ENCODE measurements around the gene GPC4.
"Not testable (repeated sequence)": the region's sequence is repeated elsewhere in the genome, so short reads cannot be mapped to it uniquely, and the experiment has no call there.

GPC4 gene

DNA sequence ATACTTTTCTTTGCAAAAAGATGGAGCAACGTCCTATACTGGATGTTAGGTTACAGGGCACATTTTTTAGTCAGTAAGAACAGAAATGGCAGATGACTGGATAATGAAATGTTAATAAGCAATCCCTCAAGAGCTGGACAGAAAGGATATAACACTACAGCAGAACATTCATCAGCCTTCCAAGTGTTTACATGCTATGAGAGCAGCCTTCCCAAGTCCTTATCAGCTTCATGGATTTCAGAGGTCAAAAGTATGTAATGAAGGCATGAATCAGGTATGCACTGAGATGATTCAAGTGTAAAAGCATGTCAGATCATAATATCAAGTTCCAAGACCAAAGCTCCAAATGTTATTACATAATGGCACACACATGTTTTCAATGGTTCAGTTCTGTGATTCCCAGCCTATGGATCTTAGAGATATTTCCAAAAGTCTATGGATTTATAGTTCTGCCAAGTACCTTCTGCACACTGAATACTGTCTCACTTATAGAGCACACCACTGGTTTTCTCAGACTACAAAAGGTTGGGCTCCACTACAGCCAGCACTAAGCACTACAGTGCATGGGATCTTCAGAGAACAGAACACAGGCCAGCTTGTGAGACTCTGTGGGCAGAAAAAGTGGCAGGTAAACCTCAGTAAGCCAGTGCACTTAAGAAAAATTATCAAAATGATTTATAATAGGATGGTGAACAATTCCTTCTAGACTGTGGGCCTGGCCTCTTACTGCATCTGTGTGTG lies 49.2 kb downstream of the GPC4 start:
- DNase-seq (ENCODE audit: low read depth), result no peak

DNA sequence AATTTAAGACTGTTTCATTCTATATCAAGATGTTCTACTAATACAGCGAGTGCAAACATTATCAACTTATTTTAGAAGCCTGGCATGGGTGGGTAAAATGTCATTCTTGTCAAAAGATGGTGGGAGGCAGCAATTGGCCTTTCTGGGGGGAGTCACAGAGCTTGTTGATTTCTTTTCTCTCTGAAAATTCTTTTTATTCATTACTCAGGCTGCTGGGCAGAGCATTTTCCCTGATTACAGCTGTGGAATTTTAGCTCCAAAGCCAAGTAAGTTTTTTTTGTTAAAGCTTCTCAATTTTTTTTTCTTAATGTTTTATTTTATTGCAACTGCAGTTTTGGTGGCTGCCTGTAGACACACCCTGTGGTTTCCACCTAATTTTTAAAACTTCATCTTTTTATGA lies 50.4 kb downstream of the GPC4 start:
- DNase-seq (ENCODE audit: low read depth), result no peak

DNA sequence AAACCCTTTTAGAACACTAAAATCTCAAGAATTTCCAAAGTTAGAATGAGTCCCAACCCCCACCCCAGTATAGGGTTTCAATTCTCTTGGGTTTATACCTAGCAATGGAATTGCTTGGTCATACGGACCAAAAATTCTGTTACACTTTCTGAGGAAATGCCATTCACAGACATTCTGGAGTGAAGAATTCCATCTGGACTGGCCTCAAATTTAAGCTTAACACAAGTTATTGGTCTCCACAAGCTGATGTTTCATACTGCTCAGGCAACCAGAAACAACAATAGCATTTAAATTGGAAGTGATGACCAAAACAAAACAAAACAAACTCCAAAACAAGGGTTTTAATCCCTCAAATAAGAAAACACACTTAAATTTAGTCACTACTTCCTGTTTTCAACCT lies 51.1 kb downstream of the GPC4 start:
- no peak for DNase-seq (ENCODE audit: low read depth)

DNA sequence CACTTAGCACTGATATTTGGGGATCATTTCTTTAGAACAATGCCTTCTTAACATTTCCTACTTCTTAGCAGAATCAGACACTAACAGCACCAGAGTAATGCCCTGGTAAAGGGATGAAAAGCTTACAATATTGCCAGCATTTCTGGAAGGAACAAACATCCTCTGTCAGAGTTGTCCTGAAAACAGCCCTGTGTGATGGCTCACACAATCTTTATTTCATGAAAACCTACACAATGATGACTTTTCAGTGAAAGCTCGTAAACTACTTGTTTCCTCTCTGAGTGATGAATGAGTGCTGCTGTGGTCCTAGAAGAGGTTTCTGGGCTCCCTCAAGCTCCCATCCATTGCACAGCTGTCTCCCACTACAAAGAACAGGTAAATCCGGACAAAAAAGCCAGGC lies 52.8 kb downstream of the GPC4 start:
- no peak for DNase-seq (ENCODE audit: low read depth)

DNA sequence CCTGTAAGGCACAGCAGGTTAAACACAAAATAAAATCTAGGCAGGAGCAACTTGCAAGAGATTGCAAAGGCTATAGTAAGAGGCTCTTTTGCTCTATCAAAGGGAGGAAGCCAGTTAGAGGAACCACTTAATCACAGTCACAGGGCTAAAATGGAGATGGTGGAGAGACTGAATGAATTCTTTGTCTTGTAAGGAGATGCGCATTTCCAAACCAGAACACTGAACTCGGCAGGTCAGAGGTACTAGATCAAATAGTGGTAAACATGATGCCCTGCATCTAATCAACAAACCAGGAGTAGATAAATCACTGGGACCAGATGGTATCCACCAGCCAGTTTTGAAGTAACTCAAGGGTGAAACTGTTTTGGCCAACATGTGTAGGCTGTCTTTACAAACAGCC lies 55.8 kb downstream of the GPC4 start:
- DNase-seq (ENCODE audit: low read depth), result no peak

DNA sequence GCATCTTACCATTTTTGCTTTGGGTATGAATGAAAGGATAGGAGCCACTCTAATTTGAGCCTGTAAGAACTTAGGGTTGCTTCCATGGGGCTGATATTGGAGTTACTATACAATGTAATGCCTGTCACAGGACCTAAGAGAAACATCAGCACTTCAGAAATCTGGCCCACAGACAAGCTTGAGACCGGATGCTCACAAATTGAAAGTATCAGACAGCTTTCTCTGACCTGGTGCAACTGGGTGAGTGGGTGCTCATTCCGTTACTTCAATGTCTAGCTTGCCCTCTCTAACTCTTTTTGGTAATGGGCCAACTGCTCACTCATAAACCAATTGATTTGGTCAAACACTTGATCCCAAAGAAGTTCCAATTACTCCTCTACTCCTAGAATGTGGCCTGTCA lies 62.1 kb downstream of the GPC4 start:
- no peak for DNase-seq (ENCODE audit: low read depth)

DNA sequence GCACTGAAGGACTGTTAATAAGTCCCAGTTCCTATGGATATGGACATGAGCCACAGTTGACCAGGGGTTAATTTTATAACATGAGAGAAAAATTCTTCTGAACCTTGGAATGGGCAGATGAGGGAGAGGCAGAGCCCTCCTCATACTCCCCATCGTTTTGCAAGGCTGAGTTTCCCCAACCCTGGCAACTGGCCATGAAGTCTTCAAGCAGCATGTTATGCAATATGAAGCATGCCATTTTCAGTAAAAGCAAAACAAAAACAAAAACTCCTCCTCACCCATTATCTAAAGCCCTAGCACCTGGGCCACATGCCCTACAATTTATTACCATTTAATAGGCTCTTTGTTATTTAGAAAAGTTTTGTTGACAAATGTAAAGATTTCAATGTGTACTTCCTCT lies 64.5 kb downstream of the GPC4 start:
- no peak for DNase-seq (ENCODE audit: low read depth)

DNA sequence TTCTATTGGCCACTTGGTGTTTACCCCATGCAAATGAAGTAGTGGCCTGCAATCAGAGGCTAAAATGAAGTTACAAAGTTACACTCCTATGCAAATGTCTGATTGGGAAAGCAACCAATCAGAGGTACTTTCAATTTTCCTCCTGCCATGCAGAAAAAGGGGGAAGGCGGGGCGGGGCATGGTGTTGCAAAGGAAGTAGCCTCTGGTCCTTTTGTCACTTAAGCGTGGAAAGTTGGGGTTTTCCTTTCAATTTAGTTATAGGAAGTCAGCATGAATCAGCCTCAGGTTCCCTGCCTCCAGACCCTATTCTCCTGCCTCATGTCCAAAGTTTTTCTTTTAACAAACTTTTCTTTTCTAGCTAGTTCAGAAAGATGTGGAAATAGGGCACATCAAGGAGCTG lies 69.3 kb downstream of the GPC4 start:
- no peak for DNase-seq (ENCODE audit: low read depth)

DNA sequence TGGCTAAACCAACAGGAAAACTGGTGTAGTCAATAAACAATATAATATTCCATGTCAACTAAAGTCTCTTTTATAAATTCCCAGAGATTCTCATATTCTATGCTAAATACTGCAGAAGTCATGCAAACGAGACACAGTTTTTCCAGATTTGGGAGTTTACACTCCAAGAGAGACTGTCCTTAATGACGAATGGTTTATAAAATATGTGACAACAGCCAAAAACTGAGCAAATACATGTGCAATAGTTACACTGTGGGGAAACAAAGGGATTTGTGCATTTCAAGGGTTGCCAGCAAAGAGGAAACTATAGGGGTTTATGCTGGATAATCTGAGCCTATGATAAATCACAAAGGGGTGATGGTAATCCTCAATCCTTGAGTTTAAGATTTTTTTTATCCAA lies 75.7 kb downstream of the GPC4 start:
- no peak for DNase-seq (ENCODE audit: low read depth)

DNA sequence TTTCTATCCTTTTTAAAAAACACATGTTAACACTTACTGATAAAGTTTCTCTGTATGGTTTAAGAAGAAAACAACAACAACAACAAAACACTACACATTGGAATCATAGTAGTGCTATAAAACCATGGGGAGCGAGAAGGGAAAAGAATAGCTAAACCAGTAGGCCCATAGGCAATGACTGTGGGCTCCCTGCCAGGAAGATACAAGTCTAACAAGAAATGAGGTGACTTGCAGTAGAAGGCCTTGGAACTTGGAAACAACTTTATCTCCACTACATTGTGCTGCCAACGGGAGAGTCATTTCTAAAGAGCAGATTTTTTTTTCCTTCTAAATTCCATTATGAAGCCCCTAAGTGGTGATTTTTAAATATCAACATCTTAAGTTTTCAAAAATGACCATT lies 78.0 kb downstream of the GPC4 start:
- no peak for DNase-seq (ENCODE audit: low read depth)

DNA sequence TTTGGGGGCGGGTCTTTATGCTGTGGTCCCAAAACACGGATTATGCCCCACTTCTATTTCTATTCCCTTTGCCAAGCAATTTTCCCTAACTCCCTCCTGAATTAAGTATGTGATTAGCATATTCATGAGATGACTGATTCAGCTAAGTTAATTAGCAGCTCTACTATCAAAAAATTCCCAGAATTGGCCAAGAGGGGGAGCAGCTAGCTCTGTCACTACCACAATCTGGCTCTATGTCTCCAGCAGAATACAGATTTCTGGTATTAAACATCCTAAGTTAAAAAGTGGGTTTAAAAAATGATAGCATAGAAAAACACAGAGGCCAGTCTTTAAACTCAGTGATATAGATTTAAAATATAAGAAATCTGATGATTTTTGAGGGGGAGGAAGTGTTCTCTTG lies 80.3 kb downstream of the GPC4 start:
- peak; percentile 17 for DNase-seq (ENCODE audit: low read depth)

DNA sequence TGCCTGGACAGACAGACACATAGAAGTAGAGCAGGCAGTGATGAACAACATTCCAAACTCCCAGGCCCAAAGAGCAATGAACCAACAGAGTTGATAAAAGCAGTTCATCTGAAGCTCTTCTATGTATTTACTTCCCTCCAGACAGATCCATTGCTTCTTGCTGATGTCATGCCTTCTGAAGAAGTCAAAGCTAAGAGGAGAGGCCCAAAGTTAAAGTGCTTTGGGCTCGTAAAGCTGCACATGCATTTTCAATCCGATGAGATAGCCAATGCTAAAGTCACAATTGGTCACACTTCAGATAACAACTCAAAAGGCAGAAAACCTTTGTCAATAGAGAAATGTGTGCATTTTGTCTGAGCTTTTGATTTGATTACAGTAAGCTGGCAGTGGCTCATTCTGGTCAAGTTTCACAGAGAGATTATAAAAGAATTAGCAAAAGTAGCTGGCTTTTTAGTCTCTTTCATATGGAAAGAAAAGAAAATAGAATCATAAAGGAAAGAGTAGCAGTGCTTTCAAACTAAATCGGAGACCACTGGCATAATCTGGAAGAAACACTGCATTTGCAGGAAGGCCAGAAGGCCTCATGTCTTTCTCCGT lies 82.0 kb downstream of the GPC4 start:
- no peak for DNase-seq (ENCODE audit: low read depth)

DNA sequence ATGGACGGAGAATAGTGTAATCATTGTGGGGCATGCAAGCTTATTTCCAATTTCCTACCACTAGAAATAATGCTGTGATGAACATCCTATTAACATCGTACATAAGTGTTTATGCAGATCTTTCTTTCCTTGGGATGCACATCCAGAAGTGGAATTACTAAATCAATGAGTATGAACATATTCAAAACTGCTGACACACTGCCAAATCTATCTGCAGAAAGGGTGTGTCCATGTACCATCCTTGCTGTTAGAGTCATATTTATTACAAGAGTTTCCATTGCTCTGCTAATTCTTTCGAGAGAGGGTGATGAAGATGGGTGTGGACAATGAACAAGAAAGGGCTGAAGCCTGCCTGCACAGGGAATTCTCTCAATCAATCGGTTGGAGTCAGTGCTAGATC lies 82.6 kb downstream of the GPC4 start:
- no peak for DNase-seq (ENCODE audit: low read depth)

DNA sequence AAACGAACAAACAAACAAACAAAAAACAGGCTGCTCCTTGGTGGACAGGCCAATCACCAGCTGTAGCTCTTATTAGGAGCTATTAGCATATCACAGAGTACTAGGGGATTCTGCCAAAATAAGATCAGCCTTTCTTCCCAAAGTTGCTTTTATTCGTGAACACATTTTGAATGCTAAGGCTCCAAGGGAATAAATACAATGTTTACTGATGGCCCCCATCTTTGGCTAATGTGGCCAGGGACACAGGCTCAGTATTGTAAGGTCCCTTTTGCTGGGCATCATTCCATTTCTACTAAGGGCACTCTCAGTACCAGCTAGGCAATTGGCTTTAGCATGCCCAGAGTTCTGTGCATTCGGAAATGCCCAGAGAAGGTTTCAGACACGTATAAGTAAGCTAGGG lies 84.3 kb downstream of the GPC4 start:
- DNase-seq (ENCODE audit: low read depth), result no peak

DNA sequence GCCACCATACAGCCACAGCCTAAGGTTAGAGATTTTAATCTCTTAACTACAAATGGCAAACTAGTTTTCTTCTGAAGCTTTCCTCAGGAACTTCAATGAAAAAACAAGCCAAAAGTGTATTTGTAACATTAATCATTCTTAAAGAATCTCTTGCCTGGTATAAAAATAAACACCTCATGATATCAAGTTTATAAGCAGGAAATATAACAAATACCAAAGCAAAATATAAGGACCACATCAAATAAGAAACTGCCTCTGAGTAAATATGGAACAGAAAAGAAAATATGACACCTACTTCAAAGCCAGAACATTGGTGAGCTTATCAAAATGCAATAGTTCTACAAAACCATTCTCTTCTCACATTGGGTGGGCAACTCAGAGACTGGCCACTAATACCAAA lies 89.9 kb downstream of the GPC4 start:
- no peak for DNase-seq (ENCODE audit: low read depth)

DNA sequence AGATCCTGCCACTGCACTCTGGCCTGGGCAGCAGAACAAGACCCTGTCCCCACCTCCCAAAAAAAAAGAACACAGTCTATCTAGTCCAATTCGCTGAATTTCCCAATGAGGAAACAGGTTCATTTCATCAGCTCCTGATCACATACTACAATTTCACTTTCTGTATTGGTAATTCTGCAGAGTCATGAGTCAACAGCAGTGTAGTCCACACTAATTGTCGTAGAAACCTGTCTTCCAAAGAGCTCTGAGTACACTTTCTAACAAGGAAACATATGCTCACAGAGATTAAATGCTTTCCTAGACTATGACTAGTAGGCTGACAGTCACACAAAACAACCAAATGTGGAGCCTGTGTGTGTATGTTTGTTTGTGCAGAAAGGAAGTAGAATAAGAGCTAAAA lies 91.9 kb downstream of the GPC4 start:
- no peak for DNase-seq (ENCODE audit: low read depth)

DNA sequence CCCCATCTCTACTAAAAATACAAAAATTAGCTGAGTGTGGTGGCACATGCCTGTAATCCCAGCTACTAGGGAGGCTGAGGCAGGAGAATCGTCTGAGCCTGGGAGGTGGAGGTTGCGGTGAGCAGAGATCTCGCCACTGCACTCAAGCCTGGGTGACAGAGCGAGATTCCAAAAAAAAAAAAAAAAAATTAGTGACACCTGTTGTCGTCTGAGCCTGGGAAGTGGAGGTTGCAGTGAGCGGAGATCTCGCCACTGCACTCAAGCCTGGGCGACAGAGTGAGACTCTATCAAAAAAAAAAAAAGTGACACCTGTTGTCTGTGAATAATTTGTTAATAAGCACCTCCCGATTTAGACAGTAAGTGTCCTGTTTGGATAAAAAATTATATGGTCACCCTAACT lies 93.0 kb downstream of the GPC4 start:
- not testable (repeated sequence) for DNase-seq (ENCODE audit: low read depth)

DNA sequence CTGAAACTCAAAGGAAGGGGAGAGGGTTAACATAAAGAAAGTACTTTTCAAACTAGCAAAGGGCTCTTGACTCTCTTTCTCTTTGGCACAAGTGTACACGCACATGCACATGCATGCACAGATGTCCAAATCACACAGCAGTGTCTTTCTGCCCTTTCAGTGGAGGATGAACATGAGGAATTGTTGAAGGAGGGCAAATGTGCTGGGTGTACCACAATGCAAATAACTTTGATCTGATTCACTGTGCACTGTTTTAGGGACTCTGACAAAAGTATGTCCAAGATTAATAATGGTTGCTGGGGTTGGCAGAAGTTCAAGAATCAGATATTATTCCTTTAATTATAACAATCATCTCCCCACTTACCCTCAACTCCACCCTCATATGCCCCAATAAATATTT lies 93.8 kb downstream of the GPC4 start:
- no peak for DNase-seq (ENCODE audit: low read depth)

DNA sequence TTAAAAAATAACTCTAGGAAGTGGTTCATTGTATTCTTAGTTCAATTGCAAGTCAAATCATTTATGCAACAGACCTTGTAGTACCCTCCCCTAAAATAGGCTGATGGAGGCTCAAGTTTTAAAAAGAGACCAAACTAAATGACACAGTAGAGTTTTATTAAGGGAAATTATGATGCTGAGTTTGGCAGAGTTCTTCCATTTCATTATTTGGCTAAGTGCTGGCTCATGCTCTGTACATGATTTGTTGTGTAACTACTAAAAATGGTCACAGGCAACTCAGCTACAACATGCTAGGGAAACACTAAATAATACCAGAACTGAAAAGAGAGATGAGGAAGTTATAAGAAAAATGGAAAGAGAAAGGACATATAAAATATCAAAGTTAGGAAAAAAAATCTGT lies 101.0 kb downstream of the GPC4 start:
- DNase-seq (ENCODE audit: low read depth), result no peak

DNA sequence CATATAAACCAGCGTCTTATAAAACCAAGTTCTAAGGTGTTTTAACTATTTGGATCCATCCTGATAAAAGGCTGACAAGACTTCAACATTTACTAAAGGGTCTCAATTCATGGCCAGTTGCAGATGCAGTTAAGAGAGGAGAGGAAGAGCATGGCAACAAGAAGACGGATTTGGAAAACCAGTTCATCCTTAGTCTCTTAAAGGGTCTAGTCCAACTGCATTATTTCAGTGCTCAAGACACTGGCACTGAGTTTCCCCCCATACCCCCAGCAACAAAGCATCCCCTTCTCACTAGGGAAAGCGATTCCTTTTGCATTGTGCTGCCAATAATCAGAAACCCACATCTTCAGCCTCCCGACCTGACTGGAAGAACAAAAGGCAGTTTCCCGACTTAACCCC lies 106.8 kb downstream of the GPC4 start:
- DNase-seq (ENCODE audit: low read depth), result no peak

DNA sequence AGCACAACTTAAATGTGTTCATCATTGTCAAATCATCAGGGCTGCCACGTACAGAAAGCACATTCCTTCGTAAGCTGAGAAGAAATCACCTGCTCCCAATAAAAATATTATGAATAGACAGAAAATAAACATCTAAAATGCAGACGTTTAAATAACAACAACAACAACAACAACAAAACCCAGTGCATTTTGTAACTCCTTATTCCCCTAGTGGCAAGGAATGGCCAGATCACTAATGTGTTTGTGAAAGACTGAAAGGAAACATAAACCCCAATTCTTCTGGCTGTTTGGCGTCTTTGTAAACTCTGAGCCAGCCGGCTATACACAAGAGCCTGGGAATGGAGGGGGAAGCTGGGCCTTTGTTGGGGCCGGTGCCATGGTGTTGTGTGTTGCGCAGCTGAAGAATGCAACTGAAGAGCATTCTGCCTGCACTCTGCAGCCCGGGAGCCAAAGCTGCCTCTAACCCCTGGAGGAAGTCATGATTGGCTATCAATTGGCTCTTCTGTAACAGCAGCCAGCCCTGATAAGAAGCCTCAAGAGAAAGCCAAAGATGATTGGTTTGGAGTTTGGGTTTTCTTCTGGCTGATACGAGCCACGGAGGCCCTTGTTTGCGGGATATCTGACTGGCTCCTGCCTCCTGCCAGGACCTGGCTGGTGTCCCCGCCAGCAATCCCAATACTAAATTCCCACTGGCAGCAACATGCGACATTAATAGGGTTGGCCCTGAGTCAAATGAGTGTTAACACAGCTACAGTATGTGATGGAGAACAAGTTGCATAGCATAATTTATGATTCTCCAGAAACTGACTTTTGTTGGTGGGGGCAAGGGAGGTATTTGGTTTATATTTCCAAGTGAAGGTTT lies 107.4 kb downstream of the GPC4 start:
- DNase-seq (ENCODE audit: low read depth), result no peak

DNA sequence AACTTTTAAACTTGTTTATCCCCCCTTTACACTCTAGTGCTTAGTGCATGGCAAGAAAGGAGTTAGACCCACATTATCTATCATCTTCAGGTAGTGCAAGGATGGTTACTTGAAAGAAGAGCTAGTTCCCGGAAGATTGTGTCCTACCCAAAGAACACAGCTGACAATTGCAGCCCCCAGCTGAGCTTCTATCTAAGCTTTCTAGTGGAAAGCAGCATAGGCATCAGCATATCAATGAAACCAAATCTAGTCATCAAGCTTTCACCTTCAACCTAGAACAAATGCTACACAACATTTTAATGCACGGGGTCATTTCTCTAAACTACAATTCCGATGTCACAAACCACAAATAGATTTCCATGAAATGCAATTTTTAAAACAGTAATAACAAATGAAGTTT lies 108.2 kb downstream of the GPC4 start:
- DNase-seq (ENCODE audit: low read depth), result no peak

DNA sequence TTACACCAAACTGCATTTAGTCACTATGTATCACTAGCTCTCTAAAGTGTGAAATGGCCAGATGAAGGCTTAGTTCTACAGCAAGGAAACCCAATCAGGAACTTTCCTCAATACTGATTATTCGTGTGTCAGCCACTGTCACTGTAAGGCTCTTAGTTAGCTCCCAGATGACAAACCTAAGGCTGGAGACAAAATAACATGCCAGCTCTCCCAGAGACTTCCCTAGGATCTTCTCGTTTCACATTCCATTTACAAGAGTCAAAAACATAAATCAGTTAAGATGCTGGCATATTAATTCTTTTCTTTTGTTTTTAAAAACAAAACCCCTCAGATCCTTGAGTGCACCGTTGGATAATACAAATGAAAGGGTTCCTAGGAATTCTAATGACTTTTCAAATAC lies 109.0 kb downstream of the GPC4 start:
- no peak for DNase-seq (ENCODE audit: low read depth)
